ENCODE measurements around the gene KLRF1. TPM values are rescaled to one million over a fixed set of nuclear protein-coding genes. Genes with fewer than 3 reads are reported as not detected.

Gene KLRF1
- total RNA-seq, 1 experiment from 2014 or later, result not detected

DNA sequence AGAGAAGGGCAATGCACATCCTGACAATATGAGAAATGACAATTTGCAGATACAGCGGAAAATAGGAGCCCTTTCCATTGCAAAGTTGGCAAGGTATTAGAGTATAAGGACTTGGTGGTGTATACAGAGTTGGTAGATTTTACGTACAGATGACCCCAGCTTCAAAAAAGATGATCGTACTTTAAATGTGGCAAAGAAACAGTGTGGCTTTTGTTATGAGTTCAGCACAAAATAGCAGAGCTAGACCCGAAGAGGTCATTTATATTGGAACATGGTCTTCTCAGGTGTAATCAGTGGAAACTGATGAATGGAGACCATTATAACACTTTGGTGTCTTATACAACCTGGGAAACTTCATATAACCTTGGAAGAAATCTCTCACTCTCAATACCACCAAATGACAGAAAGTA lies 39.6 kb downstream of the KLRF1 start:
- Histone ChIP-seq H3K27me3 (ENCODE audit: insufficient read depth, low read length) (peaks cover 44% of the 10 kb centered on the region), H3K9me3 (ENCODE audit: control insufficient read depth in 1 of 2, insufficient read depth in 1 of 2, low read depth in 1 of 2, low read length in 2 of 2) (no peaks in the 10 kb centered on the region), H3K4me1 (ENCODE audit: control insufficient read depth in 1 of 2, insufficient read depth in 2 of 2, low read length in 2 of 2) (no peaks in the 10 kb centered on the region), H3K79me2 (ENCODE audit: insufficient read depth, low read length) (no peaks in the 10 kb centered on the region), H3K9ac (ENCODE audit: low read length) (no peak overlapping the region), H2AFZ (ENCODE audit: low read depth, low read length, poor library complexity, severe bottlenecking) (no peak overlapping the region), H4K20me1 (ENCODE audit: insufficient read depth) (no peaks in the 10 kb centered on the region; the same call in 1 of the 2 replicates), H3K27ac (ENCODE audit: low read depth, low read length) (no peak overlapping the region), H3K9me2 (ENCODE audit: insufficient read depth) (no peaks in the 10 kb centered on the region), H3K4me3 (replicated peaks in 1 of 2; ENCODE audit: low read depth in 1 of 2, low read length in 2 of 2) (no peak overlapping the region), H3K36me3 (ENCODE audit: control insufficient read depth in 1 of 2, insufficient read depth in 2 of 2, low read length in 2 of 2) (no peaks in the 10 kb centered on the region), H3K4me2 (ENCODE audit: low read length) (no peak overlapping the region)
- BruUV-seq (replicated peaks), result no TSS peak
- ChIA-PET RAD21 (ENCODE audit: low non-redundant PET in 1 of 2, low total read pairs in 2 of 2, uncharacterized antibody in 2 of 2, unreplicated experiment in 2 of 2) (no interaction called here), POLR2A (no interaction called here), CTCF (no interaction called here)
- TF ChIP-seq POLR2A (IDR thresholded peaks at IDR 0.05; ENCODE audit: borderline replicate concordance, extremely low read depth, insufficient read depth, insufficient read length), result no peak
- TF ChIP-seq, protein P1, sequence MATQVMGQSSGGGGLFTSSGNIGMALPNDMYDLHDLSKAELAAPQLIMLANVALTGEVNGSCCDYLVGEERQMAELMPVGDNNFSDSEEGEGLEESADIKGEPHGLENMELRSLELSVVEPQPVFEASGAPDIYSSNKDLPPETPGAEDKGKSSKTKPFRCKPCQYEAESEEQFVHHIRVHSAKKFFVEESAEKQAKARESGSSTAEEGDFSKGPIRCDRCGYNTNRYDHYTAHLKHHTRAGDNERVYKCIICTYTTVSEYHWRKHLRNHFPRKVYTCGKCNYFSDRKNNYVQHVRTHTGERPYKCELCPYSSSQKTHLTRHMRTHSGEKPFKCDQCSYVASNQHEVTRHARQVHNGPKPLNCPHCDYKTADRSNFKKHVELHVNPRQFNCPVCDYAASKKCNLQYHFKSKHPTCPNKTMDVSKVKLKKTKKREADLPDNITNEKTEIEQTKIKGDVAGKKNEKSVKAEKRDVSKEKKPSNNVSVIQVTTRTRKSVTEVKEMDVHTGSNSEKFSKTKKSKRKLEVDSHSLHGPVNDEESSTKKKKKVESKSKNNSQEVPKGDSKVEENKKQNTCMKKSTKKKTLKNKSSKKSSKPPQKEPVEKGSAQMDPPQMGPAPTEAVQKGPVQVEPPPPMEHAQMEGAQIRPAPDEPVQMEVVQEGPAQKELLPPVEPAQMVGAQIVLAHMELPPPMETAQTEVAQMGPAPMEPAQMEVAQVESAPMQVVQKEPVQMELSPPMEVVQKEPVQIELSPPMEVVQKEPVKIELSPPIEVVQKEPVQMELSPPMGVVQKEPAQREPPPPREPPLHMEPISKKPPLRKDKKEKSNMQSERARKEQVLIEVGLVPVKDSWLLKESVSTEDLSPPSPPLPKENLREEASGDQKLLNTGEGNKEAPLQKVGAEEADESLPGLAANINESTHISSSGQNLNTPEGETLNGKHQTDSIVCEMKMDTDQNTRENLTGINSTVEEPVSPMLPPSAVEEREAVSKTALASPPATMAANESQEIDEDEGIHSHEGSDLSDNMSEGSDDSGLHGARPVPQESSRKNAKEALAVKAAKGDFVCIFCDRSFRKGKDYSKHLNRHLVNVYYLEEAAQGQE (IDR thresholded peaks at IDR 0.05; ENCODE audit: low read depth), result no peak
- ATAC-seq (no peak), DNase-seq (ENCODE audit: low read depth, low spot score) (no peak)
- intact Hi-C loops (cut with micrococcal nuclease), result no loop called here

DNA sequence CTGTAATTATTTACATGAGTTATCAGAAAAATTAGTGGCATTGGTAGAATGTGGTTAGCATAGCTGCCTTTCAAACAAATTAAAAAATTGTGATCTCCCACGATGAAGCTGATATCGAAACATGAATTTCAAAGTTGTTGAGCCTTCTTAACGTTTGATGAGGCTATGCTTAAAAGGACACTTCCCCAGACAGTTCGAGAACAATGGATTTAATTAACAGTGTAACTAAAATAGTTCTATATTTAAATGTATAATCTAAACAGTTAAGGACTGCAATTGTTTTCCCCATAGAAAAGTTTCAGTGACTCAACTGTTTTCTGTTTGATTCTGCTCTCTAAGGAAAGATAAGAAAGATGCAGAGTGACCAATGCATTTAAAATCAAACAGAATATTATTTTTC lies 40.2 kb downstream of the KLRF1 start:
- Histone ChIP-seq H3K9me3 (ENCODE audit: control insufficient read depth in 1 of 2, insufficient read depth in 1 of 2, low read depth in 1 of 2, low read length in 2 of 2) (no peaks in the 10 kb centered on the region), H3K79me2 (ENCODE audit: insufficient read depth, low read length) (no peaks in the 10 kb centered on the region), H3K9ac (ENCODE audit: low read length) (no peak overlapping the region), H3K4me2 (ENCODE audit: low read length) (no peak overlapping the region), H2AFZ (ENCODE audit: low read depth, low read length, poor library complexity, severe bottlenecking) (no peak overlapping the region), H3K4me3 (replicated peaks in 1 of 2; ENCODE audit: low read depth in 1 of 2, low read length in 2 of 2) (no peak overlapping the region), H3K27ac (ENCODE audit: low read depth, low read length) (no peak overlapping the region), H3K36me3 (ENCODE audit: control insufficient read depth in 1 of 2, insufficient read depth in 2 of 2, low read length in 2 of 2) (no peaks in the 10 kb centered on the region), H3K4me1 (ENCODE audit: control insufficient read depth in 1 of 2, insufficient read depth in 2 of 2, low read length in 2 of 2) (no peaks in the 10 kb centered on the region), H4K20me1 (ENCODE audit: insufficient read depth) (no peaks in the 10 kb centered on the region; the same call in 1 of the 2 replicates), H3K9me2 (ENCODE audit: insufficient read depth) (no peaks in the 10 kb centered on the region), H3K27me3 (ENCODE audit: insufficient read depth, low read length) (peaks cover 47% of the 10 kb centered on the region)
- ATAC-seq (no peak), DNase-seq (ENCODE audit: low read depth, low spot score) (no peak)
- POLR2A ChIA-PET, result no interaction called here
- intact Hi-C loops (cut with micrococcal nuclease), result no loop called here
- RAD21 ChIA-PET (ENCODE audit: low non-redundant PET in 1 of 2, low total read pairs in 2 of 2, uncharacterized antibody in 2 of 2, unreplicated experiment in 2 of 2), result no interaction called here
- BruUV-seq (replicated peaks), result no TSS peak
- CTCF ChIA-PET, result interaction anchor here (0.6 kb wide), 1 partner anchor 1210 kb away, joined by 3 read pairs; no protein-coding TSS in a partner anchor
- TF ChIP-seq YY1 (IDR thresholded peaks at IDR 0.05; ENCODE audit: extremely low read depth, insufficient replicate concordance, low read depth, low read length), result no peak
- no peak for TF ChIP-seq EGR1 (IDR thresholded peaks at IDR 0.05; ENCODE audit: low read depth)
- no peak for TF ChIP-seq CEBPB (IDR thresholded peaks at IDR 0.05; ENCODE audit: low read depth)
- TF ChIP-seq, protein P2, sequence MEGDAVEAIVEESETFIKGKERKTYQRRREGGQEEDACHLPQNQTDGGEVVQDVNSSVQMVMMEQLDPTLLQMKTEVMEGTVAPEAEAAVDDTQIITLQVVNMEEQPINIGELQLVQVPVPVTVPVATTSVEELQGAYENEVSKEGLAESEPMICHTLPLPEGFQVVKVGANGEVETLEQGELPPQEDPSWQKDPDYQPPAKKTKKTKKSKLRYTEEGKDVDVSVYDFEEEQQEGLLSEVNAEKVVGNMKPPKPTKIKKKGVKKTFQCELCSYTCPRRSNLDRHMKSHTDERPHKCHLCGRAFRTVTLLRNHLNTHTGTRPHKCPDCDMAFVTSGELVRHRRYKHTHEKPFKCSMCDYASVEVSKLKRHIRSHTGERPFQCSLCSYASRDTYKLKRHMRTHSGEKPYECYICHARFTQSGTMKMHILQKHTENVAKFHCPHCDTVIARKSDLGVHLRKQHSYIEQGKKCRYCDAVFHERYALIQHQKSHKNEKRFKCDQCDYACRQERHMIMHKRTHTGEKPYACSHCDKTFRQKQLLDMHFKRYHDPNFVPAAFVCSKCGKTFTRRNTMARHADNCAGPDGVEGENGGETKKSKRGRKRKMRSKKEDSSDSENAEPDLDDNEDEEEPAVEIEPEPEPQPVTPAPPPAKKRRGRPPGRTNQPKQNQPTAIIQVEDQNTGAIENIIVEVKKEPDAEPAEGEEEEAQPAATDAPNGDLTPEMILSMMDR (IDR thresholded peaks at IDR 0.05 in 2 of 3, conservative IDR thresholded peaks at IDR 0.05 in 1 of 3; ENCODE audit: borderline replicate concordance in 1 of 3, insufficient read depth in 1 of 3, low read depth in 2 of 3, low read length in 2 of 3), result no peak
- TF ChIP-seq, protein P1 (IDR thresholded peaks at IDR 0.05; ENCODE audit: low read depth), result no peak
- TF ChIP-seq ELF1 (IDR thresholded peaks at IDR 0.05; ENCODE audit: borderline replicate concordance, low read depth), result no peak
- TF ChIP-seq EZH2 (IDR thresholded peaks at IDR 0.05), result no peak
- TF ChIP-seq CBX3 (IDR thresholded peaks at IDR 0.05; ENCODE audit: low read depth), result no peak
- no peak for TF ChIP-seq POLR2A (IDR thresholded peaks at IDR 0.05; ENCODE audit: borderline replicate concordance, extremely low read depth, insufficient read depth, insufficient read length)
- no peak for TF ChIP-seq JUND (IDR thresholded peaks at IDR 0.05)
- no peak for TF ChIP-seq SRF (IDR thresholded peaks at IDR 0.05; ENCODE audit: low read depth)
- TF ChIP-seq SIN3A (IDR thresholded peaks at IDR 0.05; ENCODE audit: low read depth), result no peak
